ENCODE measurements around the gene MRPL49. TPM values are rescaled to one million over a fixed set of nuclear protein-coding genes. Genes with fewer than 3 reads are reported as not detected.

Gene MRPL49
- polyA plus RNA-seq, 5 donors = 40.7 to 48.7 (median 43.5) TPM

- no peak for DNase-seq
These were observed 21.3 kb upstream of the MRPL49 start for GRCh38 chr11:65100674-65101350.

- no peak for DNase-seq
These were observed 19.7 kb upstream of the MRPL49 start for GRCh38 chr11:65102142-65103095.

DNA sequence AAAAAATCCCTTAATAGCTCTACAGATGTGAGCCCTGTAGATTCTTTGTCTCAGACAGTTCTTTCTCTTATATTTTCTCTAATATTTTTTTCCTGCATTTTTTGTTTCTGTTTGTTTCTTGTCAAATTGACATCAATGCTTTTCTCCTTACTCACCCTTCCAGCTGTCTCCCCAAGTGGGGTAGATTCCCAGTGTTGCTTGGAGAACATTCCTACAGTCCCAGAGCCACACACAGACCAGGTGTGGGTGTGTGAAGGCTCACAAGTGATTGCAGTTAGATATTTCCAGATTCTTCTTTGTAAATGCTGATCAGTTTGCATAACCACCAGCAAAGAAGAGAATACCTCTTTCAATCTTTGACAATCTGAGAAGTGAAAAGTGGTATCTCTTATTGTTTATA lies 18.6 kb upstream of the MRPL49 start:
- DNase-seq = no peak

DNA sequence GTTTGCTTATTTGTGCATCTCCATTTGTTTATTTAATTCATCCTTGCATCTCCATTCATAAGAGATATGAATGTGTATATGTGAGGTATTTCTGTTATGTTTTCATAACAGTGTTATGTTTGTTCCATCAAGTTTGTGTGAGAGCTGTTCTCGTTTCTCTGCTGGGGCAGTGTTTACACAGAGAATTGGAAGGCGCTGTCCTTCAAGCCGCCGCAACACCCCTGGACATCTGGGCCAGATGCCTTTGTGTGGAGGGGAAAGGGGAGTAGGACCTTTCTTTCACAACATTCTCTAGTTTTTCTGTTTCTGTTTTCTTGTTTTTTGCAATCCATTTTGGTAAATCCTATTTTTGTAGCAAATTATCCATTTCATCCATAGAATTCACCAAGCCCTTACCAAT lies 17.5 kb upstream of the MRPL49 start:
- DNase-seq = no peak

GRCh38 chr11:65107078-65107477 lies 15.0 kb upstream of the MRPL49 start:
- DNase-seq = no peak

DNA sequence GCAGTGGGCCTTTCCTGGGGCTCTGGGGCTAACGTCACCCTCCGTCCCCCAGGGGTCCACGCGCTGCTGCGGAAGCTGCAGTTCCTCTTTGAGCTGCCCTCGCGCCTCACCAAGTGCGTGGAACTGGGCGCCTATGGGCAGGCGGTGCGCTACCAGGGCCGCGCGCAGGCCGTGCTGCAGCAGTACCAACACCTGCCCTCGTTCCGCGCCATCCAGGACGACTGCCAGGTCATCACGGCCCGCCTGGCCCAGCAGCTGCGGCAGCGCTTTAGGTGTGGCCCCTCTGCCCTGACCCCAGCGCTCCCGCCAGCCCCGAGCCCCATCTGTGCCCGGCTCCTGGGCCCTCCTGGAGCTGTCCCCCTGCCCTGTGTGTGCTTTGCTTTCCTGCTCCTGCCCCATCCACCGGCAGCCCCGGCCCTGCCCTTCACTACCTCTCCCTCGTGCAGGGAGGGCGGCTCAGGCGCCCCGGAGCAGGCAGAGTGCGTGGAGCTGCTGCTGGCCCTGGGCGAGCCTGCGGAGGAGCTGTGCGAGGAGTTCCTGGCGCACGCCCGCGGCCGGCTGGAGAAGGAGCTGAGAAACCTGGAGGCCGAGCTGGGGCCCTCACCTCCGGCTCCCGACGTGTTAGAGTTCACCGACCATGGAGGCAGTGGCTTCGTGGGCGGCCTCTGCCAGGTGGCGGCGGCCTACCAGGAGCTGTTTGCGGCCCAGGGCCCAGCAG lies 14.2 kb upstream of the MRPL49 start:
- no peak for DNase-seq

GRCh38 chr11:65108469-65109123 lies 13.5 kb upstream of the MRPL49 start:
- DNase-seq = no peak

DNA sequence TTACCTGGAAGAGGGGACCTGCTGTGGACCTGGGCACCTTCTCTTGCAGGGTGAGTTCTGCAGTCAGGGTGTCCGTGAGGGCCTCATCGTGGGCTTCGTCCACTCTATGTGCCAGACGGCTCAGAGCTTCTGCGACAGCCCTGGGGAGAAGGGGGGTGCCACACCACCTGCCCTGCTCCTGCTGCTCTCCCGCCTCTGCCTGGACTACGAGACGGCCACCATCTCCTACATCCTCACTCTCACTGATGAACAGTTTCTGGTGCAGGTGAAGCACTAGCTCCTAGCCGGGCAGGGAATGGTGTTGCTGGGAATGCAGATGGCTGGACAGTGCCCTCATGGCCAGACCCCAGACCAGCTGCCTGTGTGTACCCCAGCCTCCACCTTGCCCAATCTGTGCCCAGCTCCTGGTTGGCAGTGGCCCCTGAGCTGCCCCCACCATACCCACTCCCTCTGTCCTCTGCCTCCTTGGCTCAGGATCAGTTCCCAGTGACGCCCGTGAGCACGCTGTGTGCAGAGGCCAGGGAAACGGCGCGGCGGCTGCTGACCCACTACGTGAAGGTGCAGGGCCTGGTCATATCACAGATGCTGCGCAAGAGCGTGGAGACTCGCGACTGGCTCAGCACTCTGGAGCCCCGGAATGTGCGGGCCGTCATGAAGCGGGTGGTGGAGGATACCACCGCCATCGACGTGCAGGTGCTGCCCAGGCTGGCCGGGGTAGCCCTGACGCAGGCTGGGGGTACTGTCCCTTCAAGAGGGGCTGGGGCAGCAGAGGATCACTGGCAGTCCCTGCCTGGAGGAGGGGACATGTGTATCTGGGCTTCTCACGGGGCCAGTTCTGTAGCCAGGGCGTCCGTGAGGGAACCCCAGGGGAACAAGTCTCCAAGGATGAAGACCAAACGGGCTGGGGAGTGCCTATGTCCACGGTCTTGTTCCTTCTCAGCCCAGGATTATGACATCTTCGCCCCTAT lies 12.6 kb upstream of the MRPL49 start:
- DNase-seq = no peak

- DNase-seq = peak; percentile 66 to 77
These were observed 11.7 kb upstream of the MRPL49 start for GRCh38 chr11:65110354-65110861.

DNA sequence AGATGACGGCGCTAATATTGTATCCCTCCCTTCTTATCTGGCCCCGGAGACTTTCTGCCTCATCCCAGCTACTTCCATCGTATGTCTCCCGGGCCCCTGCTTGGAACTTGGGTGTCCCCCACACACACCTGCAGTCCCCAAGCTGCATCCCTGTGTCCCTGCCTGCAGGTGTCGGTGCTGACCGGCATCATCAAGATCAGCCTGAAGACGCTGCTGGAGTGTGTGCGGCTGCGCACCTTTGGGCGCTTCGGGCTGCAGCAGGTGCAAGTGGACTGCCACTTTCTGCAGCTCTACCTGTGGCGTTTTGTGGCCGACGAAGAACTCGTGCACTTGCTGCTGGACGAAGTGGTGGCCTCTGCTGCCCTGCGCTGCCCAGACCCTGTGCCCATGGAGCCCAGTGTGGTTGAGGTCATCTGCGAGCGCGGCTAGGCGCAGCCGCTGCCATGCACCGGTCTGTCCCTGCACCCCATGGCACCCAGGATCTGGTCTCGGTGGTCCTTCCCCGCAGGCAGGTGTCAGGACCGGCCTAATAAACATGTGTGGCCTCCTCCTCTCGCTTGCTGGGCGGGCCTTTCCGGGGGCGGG lies 10.9 kb upstream of the MRPL49 start:
- DNase-seq = no peak

GRCh38 chr11:65111744-65112545 lies 10.2 kb upstream of the MRPL49 start, which contains the start of gene TM7SF2:
Gene TM7SF2 (plus strand): TSS chr11:65111872. CDS start chr11:65112016, 144 bp downstream.
- DNase-seq = peak; percentile 79 to 82

GRCh38 chr11:65112546-65113360 lies 9.4 kb upstream of the MRPL49 start:
- no peak for DNase-seq

DNA sequence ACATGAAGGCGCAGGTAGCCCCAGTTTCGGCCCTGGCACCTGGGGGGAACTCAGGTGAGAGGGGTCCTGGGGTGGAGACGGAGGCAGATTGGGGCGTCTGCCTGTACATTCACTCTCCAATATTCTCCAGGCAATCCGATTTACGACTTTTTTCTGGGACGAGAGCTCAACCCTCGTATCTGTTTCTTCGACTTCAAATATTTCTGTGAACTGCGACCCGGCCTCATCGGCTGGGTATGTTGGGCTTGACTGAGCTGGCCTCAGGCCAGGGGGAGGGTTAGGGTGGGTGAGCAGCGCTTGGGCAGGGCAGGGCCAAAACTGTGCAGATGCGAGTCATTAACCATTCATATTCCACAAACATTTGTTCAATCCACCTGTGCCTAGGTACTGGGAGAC lies 8.8 kb upstream of the MRPL49 start:
- no peak for DNase-seq

DNA sequence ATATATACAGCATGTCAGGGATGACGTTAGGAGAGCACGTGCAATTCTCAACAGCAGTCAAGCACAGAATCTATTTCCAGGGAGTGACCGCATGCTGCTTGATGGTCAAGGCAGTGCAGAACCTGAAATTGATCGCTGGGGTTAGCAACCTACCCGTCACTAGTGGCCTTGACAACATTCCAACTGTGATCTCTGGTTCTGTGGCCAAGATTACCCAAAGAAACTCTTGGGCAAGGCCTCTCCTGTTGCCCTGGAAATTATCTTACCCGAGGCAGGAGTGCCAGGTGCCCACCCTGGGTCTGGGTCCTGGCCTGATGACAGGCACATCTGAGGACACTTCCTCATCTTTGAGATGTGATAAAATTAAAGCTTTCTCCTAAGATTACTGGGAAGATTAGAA lies 8.3 kb upstream of the MRPL49 start:
- no peak for DNase-seq

GRCh38 chr11:65114538-65115171 lies 7.5 kb upstream of the MRPL49 start:
- no peak for DNase-seq

GRCh38 chr11:65115361-65116082 lies 6.6 kb upstream of the MRPL49 start:
- DNase-seq = no peak

All from right lung (tissue), 5 donors.